GM18526 (cell line): ENCODE results near the gene ATP10A.

Experiments
- POLR2A ChIP-seq: IDR thresholded peaks from 3 replicates; pipeline ENCODE4 v1.6.1; 2011; ENCODE audit not compliant: insufficient read length; ENCODE audit errors: extremely low read depth

The ATP10A gene

GRCh38 chr15:25693321-25694238 lies 169.5 kb downstream of the ATP10A start:
- no peak for TF ChIP-seq POLR2A

GRCh38 chr15:25691544-25692430 lies 171.3 kb downstream of the ATP10A start:
- TF ChIP-seq POLR2A: no peak

- no peak for TF ChIP-seq POLR2A
These were observed 172.2 kb downstream of the ATP10A start for GRCh38 chr15:25690673-25691543.

- no peak for TF ChIP-seq POLR2A
These were observed 173.5 kb downstream of the ATP10A start for GRCh38 chr15:25689592-25689991.

- no peak for TF ChIP-seq POLR2A
These were observed 175.0 kb downstream of the ATP10A start for GRCh38 chr15:25688166-25688565.

GRCh38 chr15:25687689-25688088 lies 175.4 kb downstream of the ATP10A start:
- TF ChIP-seq POLR2A: no peak

- no peak for TF ChIP-seq POLR2A
These were observed 175.9 kb downstream of the ATP10A start for GRCh38 chr15:25687276-25687675.

- no peak for TF ChIP-seq POLR2A
These were observed 176.3 kb downstream of the ATP10A start for GRCh38 chr15:25686780-25687179.

GRCh38 chr15:25684521-25685431 lies 178.4 kb downstream of the ATP10A start:
- no peak for TF ChIP-seq POLR2A

- TF ChIP-seq POLR2A: no peak
These were observed 179.2 kb downstream of the ATP10A start for GRCh38 chr15:25683911-25684310.

- TF ChIP-seq POLR2A: no peak
These were observed 179.7 kb downstream of the ATP10A start for GRCh38 chr15:25683415-25683814.

- TF ChIP-seq POLR2A: no peak
These were observed 180.8 kb downstream of the ATP10A start for GRCh38 chr15:25682340-25682739.

- TF ChIP-seq POLR2A: no peak
These were observed 182.5 kb downstream of the ATP10A start for GRCh38 chr15:25680686-25681025.
